ENCODE results near the gene CHRNA9. TPM values are rescaled to one million over a fixed set of nuclear protein-coding genes. Genes with fewer than 3 reads are reported as not detected.

The CHRNA9 gene
- total RNA-seq, 1 donor from 2014 or later: not detected

DNA sequence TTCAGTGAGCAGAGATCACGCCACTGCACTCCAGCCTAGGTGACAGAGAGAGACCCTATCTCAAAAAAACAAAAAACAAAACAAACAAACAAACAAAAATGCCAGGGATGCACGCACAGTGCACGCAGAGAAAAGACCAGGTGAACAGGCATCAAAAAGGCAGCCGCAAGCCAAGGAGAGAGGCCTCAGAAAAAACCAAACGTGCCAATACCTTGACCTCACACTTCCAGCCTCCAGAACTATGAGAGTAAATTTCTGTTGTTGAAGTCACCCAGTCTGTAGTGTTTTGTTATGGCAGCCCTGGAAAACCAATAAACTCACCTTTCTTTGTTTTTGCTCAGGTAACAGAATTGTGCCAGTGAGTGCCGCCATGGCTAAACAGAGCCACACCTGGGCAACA, 66.0 kb downstream of the CHRNA9 start:
- no peak overlapping the region for H3K4me3 ChIP-seq
- H3K27me3 ChIP-seq: no peaks in the 10 kb centered on the region
- H3K27ac ChIP-seq: no peak overlapping the region
- intact Hi-C loops (cut with DNase I): no loop called here
- no peaks in the 10 kb centered on the region for H3K9me3 ChIP-seq
- ATAC-seq (no peak), DNase-seq (no peak)
- no peaks in the 10 kb centered on the region for H3K36me3 ChIP-seq
- TF ChIP-seq, protein P1, sequence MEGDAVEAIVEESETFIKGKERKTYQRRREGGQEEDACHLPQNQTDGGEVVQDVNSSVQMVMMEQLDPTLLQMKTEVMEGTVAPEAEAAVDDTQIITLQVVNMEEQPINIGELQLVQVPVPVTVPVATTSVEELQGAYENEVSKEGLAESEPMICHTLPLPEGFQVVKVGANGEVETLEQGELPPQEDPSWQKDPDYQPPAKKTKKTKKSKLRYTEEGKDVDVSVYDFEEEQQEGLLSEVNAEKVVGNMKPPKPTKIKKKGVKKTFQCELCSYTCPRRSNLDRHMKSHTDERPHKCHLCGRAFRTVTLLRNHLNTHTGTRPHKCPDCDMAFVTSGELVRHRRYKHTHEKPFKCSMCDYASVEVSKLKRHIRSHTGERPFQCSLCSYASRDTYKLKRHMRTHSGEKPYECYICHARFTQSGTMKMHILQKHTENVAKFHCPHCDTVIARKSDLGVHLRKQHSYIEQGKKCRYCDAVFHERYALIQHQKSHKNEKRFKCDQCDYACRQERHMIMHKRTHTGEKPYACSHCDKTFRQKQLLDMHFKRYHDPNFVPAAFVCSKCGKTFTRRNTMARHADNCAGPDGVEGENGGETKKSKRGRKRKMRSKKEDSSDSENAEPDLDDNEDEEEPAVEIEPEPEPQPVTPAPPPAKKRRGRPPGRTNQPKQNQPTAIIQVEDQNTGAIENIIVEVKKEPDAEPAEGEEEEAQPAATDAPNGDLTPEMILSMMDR (IDR thresholded peaks at IDR 0.05): no peak
- peaks cover 5% of the 10 kb centered on the region for H3K4me1 ChIP-seq

DNA sequence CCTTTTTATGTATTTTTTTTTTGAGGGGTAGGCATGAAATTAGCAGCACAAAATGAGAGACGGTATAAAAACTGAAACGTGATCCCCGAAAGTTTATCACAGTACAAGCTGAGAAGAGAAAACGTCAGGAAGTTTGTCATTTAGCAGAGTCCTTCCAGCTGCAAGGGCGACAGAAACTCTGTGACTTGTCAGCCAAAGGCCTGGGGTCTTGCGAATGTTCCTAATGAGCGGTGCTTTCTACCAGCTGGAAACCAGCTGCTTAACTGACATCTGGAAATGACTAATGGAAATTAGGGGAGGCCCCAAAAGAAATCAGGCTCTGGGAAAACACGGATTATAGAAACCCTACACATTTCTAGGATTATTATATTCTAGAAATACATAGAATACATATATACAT, 66.5 kb downstream of the CHRNA9 start:
- Histone ChIP-seq H3K36me3 (no peaks in the 10 kb centered on the region), H3K9me3 (no peaks in the 10 kb centered on the region), H3K27ac (no peak overlapping the region), H3K4me3 (no peak overlapping the region), H3K4me1 (no peaks in the 10 kb centered on the region), H3K27me3 (no peaks in the 10 kb centered on the region)
- DNase-seq: no peak
- TF ChIP-seq, protein P1 (IDR thresholded peaks at IDR 0.05): no peak
- no peak for ATAC-seq
- intact Hi-C loops (cut with DNase I): no loop called here

DNA sequence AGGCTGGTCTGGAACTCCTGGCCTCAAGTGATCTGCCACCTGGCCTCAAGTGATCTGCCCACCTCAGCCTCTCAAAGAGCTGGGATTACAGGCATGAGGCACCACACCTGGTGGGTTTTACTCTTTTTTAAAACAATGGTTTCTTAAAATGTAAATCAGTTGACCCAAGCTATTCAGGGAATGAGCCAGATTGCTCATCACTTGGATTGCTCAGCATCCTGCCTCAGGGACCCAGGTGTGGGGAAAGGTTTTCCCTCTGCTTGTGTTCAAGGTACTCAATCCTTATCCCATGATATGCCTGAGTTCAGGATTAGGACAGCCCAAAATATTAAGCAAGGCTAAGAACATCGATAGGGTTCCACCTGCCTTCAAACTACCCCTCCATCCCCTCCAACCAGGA, 67.4 kb downstream of the CHRNA9 start:
- H3K9me3 ChIP-seq: no peaks in the 10 kb centered on the region
- H3K27ac ChIP-seq: no peak overlapping the region
- no peak overlapping the region for H3K4me3 ChIP-seq
- no peaks in the 10 kb centered on the region for H3K36me3 ChIP-seq
- no peak for DNase-seq
- no peaks in the 10 kb centered on the region for H3K4me1 ChIP-seq
- TF ChIP-seq, protein P1 (IDR thresholded peaks at IDR 0.05): no peak
- no peaks in the 10 kb centered on the region for H3K27me3 ChIP-seq
- no peak for ATAC-seq
- intact Hi-C loops (cut with DNase I): no loop called here

DNA sequence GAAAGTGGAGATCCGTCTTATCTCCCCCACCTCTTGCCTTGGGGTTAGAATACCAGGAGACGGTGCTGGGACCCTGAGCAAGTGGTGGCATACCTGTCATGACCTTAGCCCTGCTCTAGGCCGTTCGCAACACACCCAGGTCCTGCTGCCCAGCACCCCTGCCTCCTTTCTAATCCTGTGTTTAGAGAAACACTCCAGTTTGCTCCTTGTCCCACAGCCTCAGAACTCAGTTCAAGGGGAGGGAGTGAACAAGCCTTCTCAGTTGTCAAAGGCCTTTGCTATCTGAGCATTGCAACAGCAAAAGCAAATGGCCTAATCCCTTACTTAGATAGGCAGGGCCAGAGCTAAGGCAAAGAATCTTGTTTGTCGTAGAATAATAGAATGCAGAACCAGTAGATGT, 67.9 kb downstream of the CHRNA9 start:
- Histone ChIP-seq H3K27ac (peak overlapping the region; percentile 86), H3K9me3 (no peaks in the 10 kb centered on the region), H3K4me1 (no peaks in the 10 kb centered on the region), H3K4me3 (no peak overlapping the region), H3K36me3 (no peaks in the 10 kb centered on the region), H3K27me3 (no peaks in the 10 kb centered on the region)
- ATAC-seq (peak; percentile 73), DNase-seq (no peak)
- TF ChIP-seq, protein P1 (IDR thresholded peaks at IDR 0.05): no peak
- intact Hi-C loops (cut with DNase I): no loop called here

Other genes starting within 250 kb of the CHRNA9 start
- gene RHOH, start 138.3 kb upstream of the CHRNA9 start, total RNA-seq: 8.8 TPM